Astrocyte (in vitro differentiated cells and primary cell): ENCODE measurements around the gene CASTOR1. TPM values are rescaled to one million over a fixed set of nuclear protein-coding genes. Genes with fewer than 3 reads are reported as not detected.

ENCODE experiments used
- DNase-seq: peaks from one replicate; pipeline ENCODE4 v3.0.0-alpha.2; 2010; ENCODE audit warnings: low read depth
- FAIRE-seq: peaks from 2 replicates; lab custom pipeline; 2011; peaks lifted over from hg19 to GRCh38; lab: Jason Lieb, UNC
- H2AFZ ChIP-seq: 2 replicates; pipeline ENCODE4 v1.6.0; 2012; ENCODE audit warnings: low read depth, low read length, inconsistent platforms
- H3K27ac ChIP-seq: 2 replicates; pipeline ENCODE4 v1.5.1; 2011; ENCODE audit warnings: low read depth, low read length, inconsistent platforms
- H3K27me3 ChIP-seq: 2 replicates; pipeline ENCODE4 v1.6.0; 2011; ENCODE audit warnings: low read length, inconsistent platforms; ENCODE audit not compliant: insufficient read depth
- H3K36me3 ChIP-seq: 2 replicates; pipeline ENCODE4 v1.5.1; 2011; ENCODE audit warnings: low read length, inconsistent platforms; ENCODE audit not compliant: insufficient read depth
- H3K4me1 ChIP-seq: 2 replicates; pipeline ENCODE4 v1.5.1; 2011; ENCODE audit warnings: low read length, inconsistent platforms; ENCODE audit not compliant: insufficient read depth
- H3K4me2 ChIP-seq: 2 replicates; pipeline ENCODE4 v1.6.0; 2012; ENCODE audit warnings: low read length, inconsistent platforms
- H3K4me3 ChIP-seq: 2 replicates; pipeline ENCODE4 v1.5.1; 2011; ENCODE audit warnings: low read depth, mild to moderate bottlenecking, low read length, inconsistent platforms; ENCODE audit not compliant: insufficient read depth
- H3K79me2 ChIP-seq: 2 replicates; pipeline ENCODE4 v1.6.0; 2012; ENCODE audit warnings: mild to moderate bottlenecking, low read length, inconsistent platforms; ENCODE audit not compliant: insufficient read depth
- H3K9ac ChIP-seq: 2 replicates; pipeline ENCODE4 v1.6.0; 2012; ENCODE audit warnings: mild to moderate bottlenecking, low read length, inconsistent platforms
- H3K9me3 ChIP-seq: 2 replicates; pipeline ENCODE4 v1.5.1; 2012; ENCODE audit warnings: low read depth, mild to moderate bottlenecking, low read length, inconsistent platforms; ENCODE audit not compliant: insufficient read depth
- H4K20me1 ChIP-seq: 2 replicates; pipeline ENCODE4 v1.6.0; 2012; ENCODE audit warnings: low read length, inconsistent platforms; ENCODE audit not compliant: insufficient read depth
- H3K27ac Mint-ChIP-seq: one replicate; pipeline ENCODE4 v1.8.0; 2021; ENCODE audit warnings: mild to moderate bottlenecking, mixed read lengths; ENCODE audit not compliant: unreplicated experiment
- H3K27me3 Mint-ChIP-seq: one replicate; pipeline ENCODE4 v1.8.0; 2021; ENCODE audit warnings: low read depth, mixed read lengths; ENCODE audit not compliant: unreplicated experiment
- H3K36me3 Mint-ChIP-seq: one replicate; pipeline ENCODE4 v1.8.0; 2021; ENCODE audit warnings: low read depth, mixed read lengths; ENCODE audit not compliant: unreplicated experiment
- H3K4me1 Mint-ChIP-seq: one replicate; pipeline ENCODE4 v1.8.0; 2021; ENCODE audit warnings: low read depth, mixed read lengths; ENCODE audit not compliant: unreplicated experiment
- H3K4me3 Mint-ChIP-seq: one replicate; pipeline ENCODE4 v1.8.0; 2021; ENCODE audit warnings: mild to moderate bottlenecking, moderate library complexity, mixed read lengths; ENCODE audit not compliant: unreplicated experiment
- H3K9me3 Mint-ChIP-seq: one replicate; pipeline ENCODE4 v1.8.0; 2021; ENCODE audit warnings: mild to moderate bottlenecking, mixed read lengths; ENCODE audit not compliant: unreplicated experiment
- CTCF ChIP-seq: IDR thresholded peaks from 2 replicates; pipeline ENCODE4 v1.5.1; 2011; ENCODE audit warnings: low read depth, mild to moderate bottlenecking, inconsistent platforms, low read length, moderate library complexity; ENCODE audit not compliant: insufficient read depth
- EZH2 ChIP-seq: IDR thresholded peaks from 2 replicates; pipeline ENCODE4 v1.6.1; 2012; ENCODE audit warnings: mild to moderate bottlenecking, low read length, inconsistent platforms; ENCODE audit not compliant: insufficient read depth
- total RNA-seq: library from RNA; stranded (reverse); gene quantifications from 2 replicates; pipeline ENCODE4 v1.2.1, GENCODE V29; 2021

The CASTOR1 gene
- total RNA-seq, 1 donor from 2014 or later = 15.2 TPM

GRCh38 chr22:30297276-30297990, 8.1 kb upstream of the CASTOR1 start:
- Histone ChIP-seq H3K4me3 (no peak overlapping the region), H3K4me2 (no peak overlapping the region), H3K9ac (no peak overlapping the region), H3K27ac (no peak overlapping the region), H3K4me1 (peaks cover 9% of the 10 kb centered on the region), H4K20me1 (peaks cover 72% of the 10 kb centered on the region), H2AFZ (no peak overlapping the region), H3K36me3 (peaks cover 23% of the 10 kb centered on the region), H3K9me3 (no peaks in the 10 kb centered on the region), H3K27me3 (no peaks in the 10 kb centered on the region), H3K79me2 (peaks cover 6% of the 10 kb centered on the region)
- no peak for FAIRE-seq
- no peaks in the 10 kb centered on the region for H3K9me3 Mint-ChIP-seq
- DNase-seq = no peak
- no peak overlapping the region for H3K27ac Mint-ChIP-seq
- H3K4me3 Mint-ChIP-seq = no peak overlapping the region
- TF ChIP-seq EZH2 = no peak
- peaks cover 16% of the 10 kb centered on the region for H3K4me1 Mint-ChIP-seq
- peaks cover 46% of the 10 kb centered on the region for H3K36me3 Mint-ChIP-seq
- no peaks in the 10 kb centered on the region for H3K27me3 Mint-ChIP-seq

GRCh38 chr22:30296833-30297232, 7.5 kb upstream of the CASTOR1 start:
- no peak overlapping the region for H3K4me3 ChIP-seq
- peaks cover 27% of the 10 kb centered on the region for H3K36me3 ChIP-seq
- FAIRE-seq (no peak), DNase-seq (no peak)
- TF ChIP-seq CTCF = no peak
- TF ChIP-seq EZH2 = no peak
- no peak overlapping the region for H3K9ac ChIP-seq
- H3K36me3 Mint-ChIP-seq = peaks cover 42% of the 10 kb centered on the region
- H3K4me3 Mint-ChIP-seq = no peak overlapping the region
- H3K4me1 ChIP-seq = peaks cover 4% of the 10 kb centered on the region
- H2AFZ ChIP-seq = no peak overlapping the region
- H3K4me2 ChIP-seq = no peak overlapping the region
- H3K27ac Mint-ChIP-seq = no peak overlapping the region
- H3K27ac ChIP-seq = no peak overlapping the region
- no peaks in the 10 kb centered on the region for H3K27me3 Mint-ChIP-seq
- no peaks in the 10 kb centered on the region for H3K9me3 ChIP-seq
- no peaks in the 10 kb centered on the region for H3K27me3 ChIP-seq
- H4K20me1 ChIP-seq = peaks cover 66% of the 10 kb centered on the region
- H3K9me3 Mint-ChIP-seq = no peaks in the 10 kb centered on the region
- peaks cover 10% of the 10 kb centered on the region for H3K4me1 Mint-ChIP-seq
- peaks cover 6% of the 10 kb centered on the region for H3K79me2 ChIP-seq

- peaks cover 27% of the 10 kb centered on the region for H3K36me3 ChIP-seq
- DNase-seq (no peak), FAIRE-seq (no peak)
- H3K4me3 Mint-ChIP-seq = no peak overlapping the region
- H3K4me2 ChIP-seq = no peak overlapping the region
- H3K4me3 ChIP-seq = no peak overlapping the region
- H3K9ac ChIP-seq = no peak overlapping the region
- peaks cover 66% of the 10 kb centered on the region for H4K20me1 ChIP-seq
- H3K27ac ChIP-seq = no peak overlapping the region
- peaks cover 4% of the 10 kb centered on the region for H3K79me2 ChIP-seq
- H3K9me3 Mint-ChIP-seq = no peaks in the 10 kb centered on the region
- no peaks in the 10 kb centered on the region for H3K9me3 ChIP-seq
- peaks cover 5% of the 10 kb centered on the region for H3K4me1 Mint-ChIP-seq
- no peaks in the 10 kb centered on the region for H3K27me3 Mint-ChIP-seq
- peaks cover 3% of the 10 kb centered on the region for H3K4me1 ChIP-seq
- H3K27me3 ChIP-seq = no peaks in the 10 kb centered on the region
- H3K36me3 Mint-ChIP-seq = peaks cover 42% of the 10 kb centered on the region
- H3K27ac Mint-ChIP-seq = no peak overlapping the region
- H2AFZ ChIP-seq = no peak overlapping the region
- TF ChIP-seq CTCF (no peak), EZH2 (no peak)
These were observed 7.0 kb upstream of the CASTOR1 start for GRCh38 chr22:30296324-30296723.
